Dermis blood vessel endothelial cell (primary cell): ENCODE measurements around the gene NBPF19. TPM values are rescaled to one million over a fixed set of nuclear protein-coding genes. Genes with fewer than 3 reads are reported as not detected.
"Not testable (repeated sequence)": the region's sequence is repeated elsewhere in the genome, so short reads cannot be mapped to it uniquely, and the experiment has no call there.

Source experiments
- DNase-seq: peaks from one replicate; pipeline ENCODE4 v3.0.0; 2010
- total RNA-seq: library from RNA; depleted of rRNA; stranded (reverse); fragments of >200 nt; gene quantifications from 2 replicates; pipeline ENCODE4 v1.2.3, GENCODE V29; 2014

NBPF19 gene, protein sequence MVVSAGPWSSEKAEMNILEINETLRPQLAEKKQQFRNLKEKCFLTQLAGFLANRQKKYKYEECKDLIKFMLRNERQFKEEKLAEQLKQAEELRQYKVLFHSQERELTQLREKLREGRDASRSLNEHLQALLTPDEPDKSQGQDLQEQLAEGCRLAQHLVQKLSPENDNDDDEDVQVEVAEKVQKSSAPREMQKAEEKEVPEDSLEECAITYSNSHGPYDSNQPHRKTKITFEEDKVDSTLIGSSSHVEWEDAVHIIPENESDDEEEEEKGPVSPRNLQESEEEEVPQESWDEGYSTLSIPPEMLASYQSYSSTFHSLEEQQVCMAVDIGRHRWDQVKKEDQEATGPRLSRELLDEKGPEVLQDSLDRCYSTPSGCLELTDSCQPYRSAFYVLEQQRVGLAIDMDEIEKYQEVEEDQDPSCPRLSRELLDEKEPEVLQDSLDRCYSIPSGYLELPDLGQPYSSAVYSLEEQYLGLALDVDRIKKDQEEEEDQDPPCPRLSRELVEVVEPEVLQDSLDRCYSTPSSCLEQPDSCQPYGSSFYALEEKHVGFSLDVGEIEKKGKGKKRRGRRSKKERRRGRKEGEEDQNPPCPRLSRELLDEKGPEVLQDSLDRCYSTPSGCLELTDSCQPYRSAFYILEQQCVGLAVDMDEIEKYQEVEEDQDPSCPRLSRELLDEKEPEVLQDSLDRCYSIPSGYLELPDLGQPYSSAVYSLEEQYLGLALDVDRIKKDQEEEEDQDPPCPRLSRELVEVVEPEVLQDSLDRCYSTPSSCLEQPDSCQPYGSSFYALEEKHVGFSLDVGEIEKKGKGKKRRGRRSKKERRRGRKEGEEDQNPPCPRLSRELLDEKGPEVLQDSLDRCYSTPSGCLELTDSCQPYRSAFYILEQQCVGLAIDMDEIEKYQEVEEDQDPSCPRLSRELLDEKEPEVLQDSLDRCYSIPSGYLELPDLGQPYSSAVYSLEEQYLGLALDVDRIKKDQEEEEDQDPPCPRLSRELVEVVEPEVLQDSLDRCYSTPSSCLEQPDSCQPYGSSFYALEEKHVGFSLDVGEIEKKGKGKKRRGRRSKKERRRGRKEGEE (N-terminal part only)
- 1.1 and 2.4 TPM in 2 replicates for total RNA-seq

DNA sequence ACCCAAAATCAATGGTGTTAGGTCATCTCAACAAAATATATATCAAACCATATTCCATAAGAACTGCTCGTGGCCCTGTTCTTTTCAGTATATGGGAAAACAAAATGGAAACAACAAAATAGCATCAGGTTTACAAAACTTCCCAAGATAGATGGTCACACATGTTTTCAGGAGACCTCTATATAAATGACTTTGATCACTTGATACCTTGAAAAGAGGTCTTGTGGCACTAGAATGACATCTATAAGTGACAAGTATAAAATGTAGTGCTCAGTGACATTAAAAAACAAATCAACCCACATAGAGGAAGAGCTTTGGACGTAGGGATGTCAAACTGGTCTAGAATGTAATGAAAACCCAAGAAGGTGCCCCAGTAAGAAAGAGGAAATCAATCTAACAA, at the start of gene NBPF19:
Gene NBPF19 (plus strand): TSS at position 301 of the 400 bp plus-strand sequence. CDS start 888 bp downstream, outside the sequence.
- not testable (repeated sequence) for DNase-seq

DNA sequence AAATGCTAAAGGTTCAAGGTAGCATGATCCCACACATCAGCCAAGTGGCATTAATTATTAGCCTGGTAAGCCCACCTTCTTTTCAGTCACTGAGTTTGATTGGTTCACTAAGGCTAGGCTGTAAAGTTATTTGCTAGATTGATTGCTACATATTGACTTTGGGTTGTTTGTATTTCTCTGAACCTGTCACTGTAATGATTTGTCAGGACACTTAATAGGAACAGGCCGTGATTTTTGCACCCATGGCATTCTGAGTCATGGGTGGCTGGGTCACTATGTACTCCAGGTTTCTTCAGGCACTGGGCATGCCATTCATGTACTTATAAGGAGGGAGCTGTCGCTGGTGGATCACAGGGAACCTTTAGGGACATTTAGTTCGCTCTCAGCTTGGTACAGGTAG, 46.5 kb upstream of the NBPF19 start:
- not testable (repeated sequence) for DNase-seq

DNA sequence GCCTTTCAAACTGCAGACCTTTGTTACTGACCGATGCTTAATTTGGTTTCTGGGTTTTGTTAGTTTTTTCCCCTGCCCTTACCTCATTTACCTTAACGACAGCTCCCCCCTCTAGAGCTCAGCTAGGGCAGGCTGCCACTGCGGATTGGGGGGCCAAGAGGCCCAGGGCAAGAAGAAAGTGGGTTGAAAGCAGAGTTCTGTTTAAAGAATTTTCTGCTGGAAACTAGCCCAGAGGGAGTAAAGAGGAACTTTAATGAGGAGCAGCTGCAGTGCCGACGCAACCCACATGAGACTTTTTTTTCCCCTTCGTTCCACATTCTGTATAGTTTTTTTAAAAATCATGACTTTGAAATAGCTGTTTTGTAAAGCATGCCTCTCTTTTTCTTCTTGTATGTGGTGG, 29.4 kb upstream of the NBPF19 start:
- not testable (repeated sequence) for DNase-seq

DNA sequence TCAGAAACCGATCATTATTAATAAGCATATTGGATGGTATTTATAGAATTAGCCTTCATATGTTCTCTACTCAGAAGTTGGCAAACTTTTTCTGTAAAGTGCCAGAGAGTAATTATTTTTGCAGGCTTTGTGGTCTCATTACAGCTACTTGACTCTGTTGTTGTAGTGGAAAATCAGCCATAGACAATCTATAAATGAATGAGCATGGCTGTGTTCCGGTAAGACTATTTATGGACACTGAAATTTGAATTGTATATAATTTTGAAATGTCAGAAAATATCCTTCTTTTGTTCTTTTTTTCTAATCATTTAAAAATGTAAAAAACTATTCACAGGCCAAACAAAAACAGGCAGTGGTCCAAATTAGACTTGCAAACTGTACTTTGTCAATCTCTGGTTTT, 22.6 kb upstream of the NBPF19 start:
- DNase-seq, result not testable (repeated sequence)

DNA sequence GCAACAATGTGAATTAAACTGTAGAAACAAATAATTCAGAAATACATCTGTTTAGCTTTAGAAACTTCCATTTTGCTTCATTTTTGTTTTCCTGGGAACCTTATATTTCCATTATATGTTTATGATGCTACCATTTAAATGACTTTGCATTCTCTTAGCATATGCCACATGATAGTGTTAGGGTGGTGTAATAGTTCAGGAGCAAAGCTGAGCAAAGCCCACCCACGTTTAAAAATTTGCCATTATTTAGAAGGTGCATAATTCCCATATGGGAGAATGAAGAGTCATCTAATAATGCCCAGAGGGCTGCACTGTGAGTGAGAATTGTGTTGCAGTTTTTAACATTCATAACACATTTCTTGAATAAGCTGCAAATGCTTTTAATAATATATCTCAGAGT, 22.2 kb upstream of the NBPF19 start:
- not testable (repeated sequence) for DNase-seq

DNA sequence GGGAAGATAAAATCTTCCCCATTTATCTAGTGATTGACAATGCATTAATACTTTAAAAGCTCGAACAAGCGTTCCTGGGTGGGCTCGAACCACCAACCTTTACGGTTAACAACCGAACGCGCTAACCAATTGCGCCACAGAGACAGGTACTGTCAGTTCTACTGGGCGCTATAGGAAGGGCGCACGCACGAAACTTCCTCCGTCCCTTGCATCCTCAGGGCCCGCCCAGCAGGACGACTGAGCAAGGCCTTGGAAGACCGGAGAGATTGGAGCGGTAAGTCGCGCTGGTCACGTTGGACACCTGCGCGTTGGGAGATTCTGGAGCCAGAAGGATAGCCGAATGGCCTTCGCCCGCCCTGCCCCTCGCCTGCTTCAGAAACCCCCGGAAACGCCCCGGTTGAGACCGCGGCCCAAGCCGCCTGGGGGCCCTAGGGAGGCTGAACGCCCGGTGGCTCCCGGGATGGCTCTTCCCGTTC, 83.5 kb downstream of the NBPF19 start:
- DNase-seq, result peak; percentile 0

DNA sequence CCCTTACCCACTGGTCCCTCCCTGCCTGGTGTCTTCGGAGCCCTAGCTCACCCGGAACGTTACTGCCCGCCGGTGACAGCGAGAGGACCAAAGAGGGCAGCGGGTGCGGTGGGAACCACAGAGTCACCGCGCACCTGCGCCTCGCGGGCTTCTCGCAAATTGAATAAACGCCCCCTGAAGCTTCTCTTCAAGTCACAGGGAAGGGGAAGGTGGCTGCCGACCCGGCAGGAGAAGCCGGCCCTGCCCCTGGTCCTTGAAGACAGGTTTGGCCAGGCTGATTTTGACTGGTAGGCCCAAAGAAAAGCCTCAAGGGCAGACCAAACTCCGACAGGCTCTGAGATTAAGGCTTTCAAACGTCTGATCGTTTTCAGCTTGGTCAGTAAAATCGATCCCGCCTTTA, 87.0 kb downstream of the NBPF19 start:
- DNase-seq, result not testable (repeated sequence)

DNA sequence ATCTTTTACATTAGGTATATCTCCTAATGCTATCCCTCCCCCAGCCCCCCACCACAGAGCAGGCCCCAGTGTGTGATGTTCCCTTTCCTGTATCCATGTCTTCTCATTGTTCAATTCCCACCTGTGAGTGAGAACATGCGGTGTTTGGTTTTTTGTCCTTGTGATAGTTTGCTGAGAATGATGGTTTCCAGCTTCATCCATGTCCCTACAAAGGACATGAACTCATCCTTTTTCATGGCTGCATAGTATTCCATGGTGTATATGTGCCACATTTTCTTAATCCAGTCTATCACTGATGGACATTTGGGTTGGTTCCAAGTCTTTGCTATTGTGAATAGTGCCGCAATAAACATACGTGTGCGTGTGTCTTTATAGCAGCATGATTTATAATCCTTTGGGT, 90.6 kb downstream of the NBPF19 start:
- DNase-seq, result not testable (repeated sequence)

DNA sequence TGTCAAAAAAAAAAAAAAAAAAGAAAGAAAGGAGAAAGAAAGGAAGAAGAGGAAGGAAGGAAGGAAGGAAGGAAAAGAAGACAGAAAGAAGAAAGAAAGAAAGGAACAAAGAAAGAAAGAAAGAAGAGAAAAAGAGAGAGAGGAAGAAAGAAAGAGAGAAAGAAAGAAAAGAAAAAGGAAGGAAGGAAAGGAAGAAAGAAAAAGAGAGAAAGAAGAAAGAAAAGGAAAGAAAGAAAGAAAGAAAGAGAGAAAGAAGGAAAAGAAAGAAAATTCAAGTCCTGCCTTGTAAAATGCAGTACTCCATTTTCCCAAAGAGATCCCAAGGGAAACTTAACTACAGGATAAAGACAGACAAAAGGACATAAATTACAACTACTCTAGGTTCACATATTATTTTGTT, 97.9 kb downstream of the NBPF19 start:
- not testable (repeated sequence) for DNase-seq

DNA sequence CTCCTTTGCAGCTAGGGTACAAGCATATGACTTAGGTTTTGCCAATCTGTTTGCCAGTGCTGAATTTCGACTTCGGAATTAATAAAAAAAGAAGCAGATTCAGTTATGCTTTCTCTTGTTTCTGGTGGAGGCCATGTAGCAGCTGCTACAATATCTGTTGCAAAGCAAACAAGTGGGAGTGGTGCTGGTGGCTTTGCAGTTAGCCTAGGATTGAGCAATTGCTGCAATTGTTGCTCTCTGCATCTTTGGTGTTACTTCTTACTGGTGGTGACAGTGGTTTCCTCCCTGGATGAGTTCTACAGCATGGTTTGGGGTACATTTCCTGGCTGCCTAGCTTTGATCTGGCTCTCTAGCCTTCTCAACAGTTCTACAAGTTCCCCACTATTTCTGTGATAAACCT, 110.7 kb downstream of the NBPF19 start:
- DNase-seq, result not testable (repeated sequence)

Other genes with a start within 250 kb of the NBPF19 start
- gene PPIAL4C, start 108.8 kb downstream of the NBPF19 start, total RNA-seq, result not detected in 2 replicates